ENCODE data around the gene PELO.

Gene PELO

GRCh38 chr5:52770287-52770939 lies 17.3 kb upstream of the PELO start:
- no peak for DNase-seq (ENCODE audit: low read depth, low spot score)
- H3K27ac ChIP-seq = no peak overlapping the region

GRCh38 chr5:52771343-52772039 lies 16.2 kb upstream of the PELO start:
- H3K27ac ChIP-seq = no peak overlapping the region
- DNase-seq (ENCODE audit: low read depth, low spot score) = no peak

- H3K27ac ChIP-seq = no peak overlapping the region
- DNase-seq (ENCODE audit: low read depth, low spot score) = no peak
Observed at GRCh38 chr5:52772668-52773067, 15.0 kb upstream of the PELO start.

- no peak overlapping the region for H3K27ac ChIP-seq
- no peak for DNase-seq (ENCODE audit: low read depth, low spot score)
Observed at GRCh38 chr5:52773342-52773741, 14.4 kb upstream of the PELO start.

- no peak for DNase-seq (ENCODE audit: low read depth, low spot score)
- no peak overlapping the region for H3K27ac ChIP-seq
Observed at GRCh38 chr5:52774005-52774410, 13.7 kb upstream of the PELO start.

GRCh38 chr5:52776116-52776515 lies 11.6 kb upstream of the PELO start:
- DNase-seq (ENCODE audit: low read depth, low spot score) = no peak
- no peak overlapping the region for H3K27ac ChIP-seq

GRCh38 chr5:52777186-52777585 lies 10.5 kb upstream of the PELO start:
- H3K27ac ChIP-seq = no peak overlapping the region
- DNase-seq (ENCODE audit: low read depth, low spot score) = no peak

- no peak for DNase-seq (ENCODE audit: low read depth, low spot score)
- H3K27ac ChIP-seq = no peak overlapping the region
Observed at GRCh38 chr5:52778781-52779180, 8.9 kb upstream of the PELO start.

- no peak overlapping the region for H3K27ac ChIP-seq
- DNase-seq (ENCODE audit: low read depth, low spot score) = no peak
Observed at GRCh38 chr5:52779213-52779612, 8.5 kb upstream of the PELO start.

GRCh38 chr5:52783226-52783959 lies 4.3 kb upstream of the PELO start:
- DNase-seq (ENCODE audit: low read depth, low spot score) = peak; percentile 62
- peak overlapping the region; percentile 75 for H3K27ac ChIP-seq

GRCh38 chr5:52784737-52785136 lies 3.0 kb upstream of the PELO start:
- peak; percentile 8 for DNase-seq (ENCODE audit: low read depth, low spot score)
- H3K27ac ChIP-seq = no peak overlapping the region

GRCh38 chr5:52786391-52786790 lies 1.3 kb upstream of the PELO start:
- DNase-seq (ENCODE audit: low read depth, low spot score) = no peak
- H3K27ac ChIP-seq = peak overlapping the region; percentile 58

- DNase-seq (ENCODE audit: low read depth, low spot score) = peak; percentile 12
- peak overlapping the region; percentile 58 for H3K27ac ChIP-seq
Observed at GRCh38 chr5:52786949-52787599, 642 bp upstream of the PELO start.

- H3K27ac ChIP-seq = peak overlapping the region; percentile 58
Observed at GRCh38 chr5:52788505-52788821, 747 bp downstream of the PELO start.

GRCh38 chr5:52789378-52789777 lies 1.7 kb downstream of the PELO start:
- H3K27ac ChIP-seq = no peak overlapping the region
- DNase-seq (ENCODE audit: low read depth, low spot score) = no peak

More at GRCh38 chr5:52788505-52788821, 747 bp downstream of the PELO start:
- no peak for DNase-seq (ENCODE audit: low read depth, low spot score)

GRCh38 chr5:52789851-52790250 lies 2.1 kb downstream of the PELO start:
- DNase-seq (ENCODE audit: low read depth, low spot score) = no peak
- no peak overlapping the region for H3K27ac ChIP-seq

GRCh38 chr5:52791366-52791765 lies 3.6 kb downstream of the PELO start:
- no peak overlapping the region for H3K27ac ChIP-seq
- no peak for DNase-seq (ENCODE audit: low read depth, low spot score)

- DNase-seq (ENCODE audit: low read depth, low spot score) = no peak
- H3K27ac ChIP-seq = no peak overlapping the region
Observed at GRCh38 chr5:52794519-52794918, 6.8 kb downstream of the PELO start.

GRCh38 chr5:52796031-52796430 lies 8.3 kb downstream of the PELO start:
- no peak overlapping the region for H3K27ac ChIP-seq
- no peak for DNase-seq (ENCODE audit: low read depth, low spot score)

- H3K27ac ChIP-seq = no peak overlapping the region
- no peak for DNase-seq (ENCODE audit: low read depth, low spot score)
Observed at GRCh38 chr5:52796516-52797103, 8.9 kb downstream of the PELO start.

- DNase-seq (ENCODE audit: low read depth, low spot score) = no peak
- peak overlapping the region; percentile 99 for H3K27ac ChIP-seq
Observed at GRCh38 chr5:52798938-52799337, 11.2 kb downstream of the PELO start.
